Bronchial smooth muscle cell (primary cell): Measurements from ENCODE around the gene SNHG17. TPM values are rescaled to one million over a fixed set of nuclear protein-coding genes. Genes with fewer than 3 reads are reported as not detected.

Source experiments
- total RNA-seq: library from RNA; depleted of rRNA; stranded (reverse); fragments of >200 nt; gene quantifications from 2 replicates; pipeline ENCODE4 v1.2.1, GENCODE V29; 2014

The SNHG17 gene
- total RNA-seq = 3.9 and 6.3 TPM in 2 replicates

GRCh38 chr20:38434770-38435554 is at the start of gene SNHG17:
Gene SNHG17 (minus strand): TSS chr20:38435328.

DNA sequence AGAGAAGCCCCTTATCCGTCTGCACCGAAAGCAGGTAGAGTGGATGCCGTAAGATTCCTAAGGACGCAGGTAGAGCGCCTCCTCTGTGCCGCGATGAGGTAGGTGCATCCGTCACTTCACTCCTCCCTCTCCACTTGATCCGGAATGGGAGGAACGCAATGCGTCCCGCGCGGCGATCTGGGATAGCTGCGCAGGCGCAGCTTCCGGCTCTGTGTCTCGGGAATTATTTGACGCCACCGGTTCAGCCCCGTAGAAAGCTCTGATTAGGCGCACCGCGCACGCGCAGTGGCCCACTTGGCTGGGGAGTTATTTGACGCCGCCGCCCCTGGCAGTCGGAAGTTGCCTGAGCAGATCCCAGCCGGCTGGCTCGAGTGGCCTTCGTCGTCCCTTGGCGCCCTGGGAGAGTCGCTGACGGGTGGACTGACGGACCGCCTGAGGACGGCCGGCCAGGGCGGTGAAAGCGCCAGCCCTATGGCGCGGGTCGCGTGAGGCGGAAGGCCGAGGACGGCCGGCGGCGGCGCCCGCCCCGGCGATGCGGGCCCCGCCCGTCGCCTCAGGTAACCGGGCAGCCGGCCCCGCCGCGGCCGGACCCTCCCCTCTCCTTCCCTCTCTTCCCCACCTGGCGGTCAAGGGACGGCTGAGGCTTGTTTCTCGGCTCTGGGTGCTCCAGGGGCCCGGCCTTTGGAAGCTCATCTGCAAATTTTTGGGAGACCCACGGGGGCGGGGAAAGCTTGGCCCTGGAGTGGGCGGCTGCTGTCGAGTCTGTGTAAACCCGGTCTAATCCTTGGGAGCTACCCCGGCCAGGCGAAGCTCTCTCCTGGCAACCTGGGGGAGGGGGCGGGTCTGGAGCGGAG is 37.6 kb upstream of the SNHG17 start, which contains the start of gene RALGAPB:
Gene RALGAPB, plus strand, starts transcription at position 331 of the 854 bp plus-strand sequence. CDS start 15,590 bp downstream, outside the sequence.

Other genes starting within 250 kb of the SNHG17 start
- gene KIAA1755, start 174.6 kb downstream of the SNHG17 start, total RNA-seq = 3.3 and 4.1 TPM in 2 replicates
- gene BPI, start 131.2 kb downstream of the SNHG17 start, total RNA-seq = 0.17 and 0.32 TPM in 2 replicates
- gene LBP, start 88.8 kb downstream of the SNHG17 start, total RNA-seq = 0.16 TPM in 1 of 2 replicates, not detected in the other
- gene RALGAPB, start 37.5 kb upstream of the SNHG17 start, total RNA-seq = 20.7 and 21.0 TPM in 2 replicates
- gene ADIG, start 145.9 kb upstream of the SNHG17 start, total RNA-seq = not detected in 2 replicates
- gene ARHGAP40, start 166.5 kb upstream of the SNHG17 start, total RNA-seq = not detected in 2 replicates